ENCODE measurements around the gene ALG5. TPM values are rescaled to one million over a fixed set of nuclear protein-coding genes. Genes with fewer than 3 reads are reported as not detected.

ALG5 gene
- total RNA-seq, 1 donor from 2014 or later = 32.1 TPM

DNA sequence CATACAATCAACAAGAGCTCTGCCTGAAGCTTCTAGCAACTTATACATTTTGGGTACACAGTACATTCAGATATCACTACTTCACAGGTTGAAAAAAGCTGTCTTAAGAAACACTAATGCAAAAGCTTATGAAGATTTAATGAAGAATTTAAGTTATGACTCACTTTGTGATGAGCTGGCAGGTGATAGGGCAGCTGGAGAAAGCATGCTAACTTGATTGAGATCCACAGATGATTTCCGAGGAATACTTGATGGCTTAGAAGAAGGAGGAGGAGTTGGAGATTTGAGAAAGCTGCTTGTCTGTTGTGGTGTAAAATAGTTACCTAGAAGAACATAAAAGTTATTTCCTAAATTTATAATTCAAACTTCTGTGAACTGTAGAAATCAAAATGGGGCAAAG lies 24.7 kb upstream of the ALG5 start:
- Mint-ChIP-seq H3K27me3 (ENCODE audit: low read depth) (no peaks in the 10 kb centered on the region), H3K27ac (ENCODE audit: unreplicated experiment) (no peak overlapping the region), H3K4me3 (ENCODE audit: unreplicated experiment) (no peak overlapping the region), H3K9me3 (ENCODE audit: low read depth) (no peaks in the 10 kb centered on the region), H3K36me3 (ENCODE audit: low read depth) (peaks cover 16% of the 10 kb centered on the region), H3K4me1 (ENCODE audit: low read depth) (no peaks in the 10 kb centered on the region)
- TF ChIP-seq, protein P1, sequence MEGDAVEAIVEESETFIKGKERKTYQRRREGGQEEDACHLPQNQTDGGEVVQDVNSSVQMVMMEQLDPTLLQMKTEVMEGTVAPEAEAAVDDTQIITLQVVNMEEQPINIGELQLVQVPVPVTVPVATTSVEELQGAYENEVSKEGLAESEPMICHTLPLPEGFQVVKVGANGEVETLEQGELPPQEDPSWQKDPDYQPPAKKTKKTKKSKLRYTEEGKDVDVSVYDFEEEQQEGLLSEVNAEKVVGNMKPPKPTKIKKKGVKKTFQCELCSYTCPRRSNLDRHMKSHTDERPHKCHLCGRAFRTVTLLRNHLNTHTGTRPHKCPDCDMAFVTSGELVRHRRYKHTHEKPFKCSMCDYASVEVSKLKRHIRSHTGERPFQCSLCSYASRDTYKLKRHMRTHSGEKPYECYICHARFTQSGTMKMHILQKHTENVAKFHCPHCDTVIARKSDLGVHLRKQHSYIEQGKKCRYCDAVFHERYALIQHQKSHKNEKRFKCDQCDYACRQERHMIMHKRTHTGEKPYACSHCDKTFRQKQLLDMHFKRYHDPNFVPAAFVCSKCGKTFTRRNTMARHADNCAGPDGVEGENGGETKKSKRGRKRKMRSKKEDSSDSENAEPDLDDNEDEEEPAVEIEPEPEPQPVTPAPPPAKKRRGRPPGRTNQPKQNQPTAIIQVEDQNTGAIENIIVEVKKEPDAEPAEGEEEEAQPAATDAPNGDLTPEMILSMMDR (IDR thresholded peaks at IDR 0.05) = no peak
- DNase-seq (ENCODE audit: low spot score) = no peak

DNA sequence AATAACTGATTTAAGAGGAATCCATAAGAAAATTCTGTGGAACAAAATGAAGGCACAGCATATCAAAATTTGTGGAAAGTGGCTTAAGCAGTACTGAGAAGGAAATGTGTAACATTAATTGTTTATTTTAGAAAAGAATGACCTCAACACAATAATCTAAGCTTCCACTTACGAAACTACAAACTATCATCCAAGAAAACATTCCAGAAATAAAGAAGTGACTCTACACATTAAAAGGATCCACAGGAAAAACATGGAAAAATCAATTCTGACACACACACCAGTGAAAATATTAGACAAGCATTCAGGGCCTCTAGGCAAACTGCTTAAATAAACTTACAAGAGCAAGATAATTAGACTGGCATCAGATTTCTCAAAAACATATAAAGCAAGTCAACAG lies 15.5 kb upstream of the ALG5 start:
- Mint-ChIP-seq H3K27ac (ENCODE audit: unreplicated experiment) (peak overlapping the region; percentile 86), H3K4me3 (ENCODE audit: unreplicated experiment) (no peak overlapping the region), H3K9me3 (ENCODE audit: low read depth) (no peaks in the 10 kb centered on the region), H3K36me3 (ENCODE audit: low read depth) (peaks cover 39% of the 10 kb centered on the region), H3K27me3 (ENCODE audit: low read depth) (no peaks in the 10 kb centered on the region), H3K4me1 (ENCODE audit: low read depth) (peaks cover 15% of the 10 kb centered on the region)
- DNase-seq (ENCODE audit: low spot score) = no peak
- TF ChIP-seq, protein P1 (IDR thresholded peaks at IDR 0.05) = no peak

DNA sequence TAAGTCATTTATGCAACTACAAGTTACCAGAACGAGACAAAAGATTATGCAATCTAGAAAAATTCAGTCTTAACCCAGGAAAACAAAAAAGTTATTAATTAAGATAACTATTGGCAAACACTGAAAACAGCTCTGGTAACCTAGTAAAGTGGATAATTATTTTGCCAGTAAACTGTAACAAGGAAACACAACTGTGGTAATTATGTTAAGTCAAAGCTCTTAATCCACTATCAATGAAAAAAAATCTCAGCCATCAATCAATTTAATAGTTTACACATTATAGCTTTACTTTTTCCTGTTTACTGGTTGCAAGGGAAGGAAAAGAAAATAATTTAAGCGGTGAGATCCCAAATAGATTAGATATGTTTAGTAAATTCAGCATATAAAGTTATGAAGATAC lies 12.6 kb upstream of the ALG5 start:
- DNase-seq (ENCODE audit: low spot score) = no peak
- Mint-ChIP-seq H3K9me3 (ENCODE audit: low read depth) (no peaks in the 10 kb centered on the region), H3K27ac (ENCODE audit: unreplicated experiment) (no peak overlapping the region), H3K4me3 (ENCODE audit: unreplicated experiment) (no peak overlapping the region), H3K27me3 (ENCODE audit: low read depth) (no peaks in the 10 kb centered on the region), H3K4me1 (ENCODE audit: low read depth) (peaks cover 15% of the 10 kb centered on the region), H3K36me3 (ENCODE audit: low read depth) (peaks cover 53% of the 10 kb centered on the region)
- TF ChIP-seq, protein P1 (IDR thresholded peaks at IDR 0.05) = no peak

DNA sequence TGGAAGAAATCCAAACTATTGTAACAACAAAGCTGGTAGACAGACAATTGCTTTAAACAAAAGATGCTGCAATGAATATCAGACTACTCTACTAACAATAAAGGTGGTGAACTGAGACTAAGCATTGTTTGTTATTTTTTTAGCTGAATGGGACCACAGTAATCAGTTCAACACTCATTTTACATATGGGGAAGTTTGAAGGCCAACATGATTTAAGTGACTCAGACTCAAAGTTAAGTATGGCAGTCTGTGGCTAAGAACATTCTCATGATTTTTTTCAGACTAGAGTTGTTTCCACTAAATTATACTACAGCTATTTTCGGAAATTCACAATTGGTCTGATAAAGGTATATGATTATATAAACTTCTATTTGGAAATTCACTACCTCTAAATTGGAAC lies 11.9 kb upstream of the ALG5 start:
- H3K27me3 Mint-ChIP-seq (ENCODE audit: low read depth) = no peaks in the 10 kb centered on the region
- TF ChIP-seq, protein P1 (IDR thresholded peaks at IDR 0.05) = no peak
- no peak for DNase-seq (ENCODE audit: low spot score)
- H3K4me3 Mint-ChIP-seq (ENCODE audit: unreplicated experiment) = no peak overlapping the region
- H3K36me3 Mint-ChIP-seq (ENCODE audit: low read depth) = peaks cover 48% of the 10 kb centered on the region
- H3K4me1 Mint-ChIP-seq (ENCODE audit: low read depth) = peaks cover 15% of the 10 kb centered on the region
- no peak overlapping the region for H3K27ac Mint-ChIP-seq (ENCODE audit: unreplicated experiment)
- H3K9me3 Mint-ChIP-seq (ENCODE audit: low read depth) = no peaks in the 10 kb centered on the region

DNA sequence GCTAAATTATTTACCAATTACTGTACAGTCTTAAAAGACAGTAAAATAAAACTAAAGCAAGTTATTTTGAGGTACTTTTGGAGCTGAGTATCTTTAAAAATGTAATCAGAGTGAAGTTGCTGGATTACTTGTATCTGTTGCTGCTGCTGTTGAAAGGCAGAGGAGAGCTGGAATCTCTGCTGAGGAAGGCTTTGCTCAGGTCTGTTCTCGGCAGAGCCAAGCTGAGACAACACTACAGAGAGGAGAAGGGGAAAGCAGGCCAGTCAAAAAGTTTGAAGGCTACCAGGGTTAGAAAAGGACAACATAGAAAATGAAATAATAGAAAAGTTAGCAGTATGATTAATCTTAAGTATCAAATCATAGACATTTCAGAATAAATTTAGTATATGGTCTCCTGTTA lies 11.3 kb upstream of the ALG5 start:
- H3K27me3 Mint-ChIP-seq (ENCODE audit: low read depth) = no peaks in the 10 kb centered on the region
- TF ChIP-seq, protein P1 (IDR thresholded peaks at IDR 0.05) = no peak
- no peaks in the 10 kb centered on the region for H3K9me3 Mint-ChIP-seq (ENCODE audit: low read depth)
- no peak overlapping the region for H3K4me3 Mint-ChIP-seq (ENCODE audit: unreplicated experiment)
- peak overlapping the region; percentile 74 for H3K27ac Mint-ChIP-seq (ENCODE audit: unreplicated experiment)
- H3K36me3 Mint-ChIP-seq (ENCODE audit: low read depth) = peaks cover 45% of the 10 kb centered on the region
- DNase-seq (ENCODE audit: low spot score) = no peak
- peaks cover 15% of the 10 kb centered on the region for H3K4me1 Mint-ChIP-seq (ENCODE audit: low read depth)
